ENCODE results near the gene VPS45. TPM values are rescaled to one million over a fixed set of nuclear protein-coding genes. Genes with fewer than 3 reads are reported as not detected.

Gene VPS45
- total RNA-seq, 6 experiments from 2014 or later, result 12.5 to 18.2 (median 14.7) TPM

DNA sequence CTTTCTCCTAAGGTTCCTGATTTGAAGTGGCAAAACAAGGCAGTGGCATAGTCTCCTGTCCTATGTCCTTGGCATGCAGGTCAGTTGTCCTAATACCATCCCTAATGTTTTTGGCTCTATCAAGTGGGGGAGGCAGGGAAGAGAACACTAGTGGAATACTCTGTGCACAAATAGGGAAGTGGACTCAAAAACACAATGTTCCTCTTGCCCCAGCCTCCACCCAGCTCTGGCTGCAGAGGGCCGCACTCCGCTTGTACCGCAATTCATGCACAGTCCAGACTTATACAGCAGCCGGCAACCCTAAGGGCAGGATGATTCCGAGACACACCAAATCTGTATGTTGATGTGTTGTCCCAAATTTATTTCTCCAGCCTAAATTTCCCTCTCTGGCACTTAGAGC lies 96.6 kb downstream of the VPS45 start:
- DNase-seq (no peak), ATAC-seq (peak in 3 of 4 donors; percentile 8 to 33 (median 18))
- intact Hi-C loops (cut with DNase I), result loop anchor here (10.0 kb wide), 1 partner anchor 89 kb away; no protein-coding TSS in a partner anchor
- TF ChIP-seq, protein P1, sequence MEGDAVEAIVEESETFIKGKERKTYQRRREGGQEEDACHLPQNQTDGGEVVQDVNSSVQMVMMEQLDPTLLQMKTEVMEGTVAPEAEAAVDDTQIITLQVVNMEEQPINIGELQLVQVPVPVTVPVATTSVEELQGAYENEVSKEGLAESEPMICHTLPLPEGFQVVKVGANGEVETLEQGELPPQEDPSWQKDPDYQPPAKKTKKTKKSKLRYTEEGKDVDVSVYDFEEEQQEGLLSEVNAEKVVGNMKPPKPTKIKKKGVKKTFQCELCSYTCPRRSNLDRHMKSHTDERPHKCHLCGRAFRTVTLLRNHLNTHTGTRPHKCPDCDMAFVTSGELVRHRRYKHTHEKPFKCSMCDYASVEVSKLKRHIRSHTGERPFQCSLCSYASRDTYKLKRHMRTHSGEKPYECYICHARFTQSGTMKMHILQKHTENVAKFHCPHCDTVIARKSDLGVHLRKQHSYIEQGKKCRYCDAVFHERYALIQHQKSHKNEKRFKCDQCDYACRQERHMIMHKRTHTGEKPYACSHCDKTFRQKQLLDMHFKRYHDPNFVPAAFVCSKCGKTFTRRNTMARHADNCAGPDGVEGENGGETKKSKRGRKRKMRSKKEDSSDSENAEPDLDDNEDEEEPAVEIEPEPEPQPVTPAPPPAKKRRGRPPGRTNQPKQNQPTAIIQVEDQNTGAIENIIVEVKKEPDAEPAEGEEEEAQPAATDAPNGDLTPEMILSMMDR (IDR thresholded peaks at IDR 0.05), result no peak
- no peak for TF ChIP-seq POLR2A (IDR thresholded peaks at IDR 0.05)
- H3K27me3 ChIP-seq, result no peaks in the 10 kb centered on the region
- no peak overlapping the region for H3K4me3 ChIP-seq
- H3K36me3 ChIP-seq, result no peaks in the 10 kb centered on the region
- H3K9me3 ChIP-seq, result no peaks in the 10 kb centered on the region
- H3K4me1 ChIP-seq, result no peaks in the 10 kb centered on the region
- 83% methylated on average over 2 of the region's 5 CpGs for WGBS (ENCODE audit: insufficient coverage, low coverage, low lambda C conversion rate, missing lambda C conversion rate)
- peak overlapping the region in 2 of 3 donors; percentile 51 to 60 for H3K27ac ChIP-seq

DNA sequence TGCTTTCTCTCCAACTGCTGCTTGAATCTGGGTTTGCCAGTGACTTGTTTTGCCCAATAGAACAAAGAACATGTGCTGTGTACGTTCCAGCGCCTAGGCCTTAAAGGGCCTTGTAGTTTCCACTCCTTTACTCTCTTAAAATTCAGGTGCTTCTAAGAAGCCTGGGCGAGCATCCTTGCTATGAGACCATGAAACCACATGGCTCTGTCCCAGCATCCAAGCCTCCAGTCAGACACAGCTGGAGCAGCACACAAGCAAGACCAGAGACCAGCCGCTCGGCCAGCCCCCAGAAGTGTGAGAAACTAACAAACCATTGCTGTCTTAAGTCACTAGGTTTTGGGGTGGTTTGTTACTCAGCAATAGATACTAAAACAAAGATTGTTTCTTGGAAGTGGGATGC lies 97.2 kb downstream of the VPS45 start:
- 80% methylated on average over 4 of the region's 5 CpGs for WGBS (ENCODE audit: insufficient coverage, low coverage, low lambda C conversion rate, missing lambda C conversion rate)
- H3K4me1 ChIP-seq, result no peaks in the 10 kb centered on the region
- no peak overlapping the region for H3K27ac ChIP-seq
- DNase-seq (no peak), ATAC-seq (no peak)
- no peaks in the 10 kb centered on the region for H3K27me3 ChIP-seq
- no peaks in the 10 kb centered on the region for H3K9me3 ChIP-seq
- TF ChIP-seq POLR2A (IDR thresholded peaks at IDR 0.05), result no peak
- TF ChIP-seq, protein P1 (IDR thresholded peaks at IDR 0.05), result no peak
- H3K36me3 ChIP-seq, result no peaks in the 10 kb centered on the region
- H3K4me3 ChIP-seq, result no peak overlapping the region
- intact Hi-C loops (cut with DNase I), result loop anchor here (10.0 kb wide), 1 partner anchor 90 kb away; no protein-coding TSS in a partner anchor

DNA sequence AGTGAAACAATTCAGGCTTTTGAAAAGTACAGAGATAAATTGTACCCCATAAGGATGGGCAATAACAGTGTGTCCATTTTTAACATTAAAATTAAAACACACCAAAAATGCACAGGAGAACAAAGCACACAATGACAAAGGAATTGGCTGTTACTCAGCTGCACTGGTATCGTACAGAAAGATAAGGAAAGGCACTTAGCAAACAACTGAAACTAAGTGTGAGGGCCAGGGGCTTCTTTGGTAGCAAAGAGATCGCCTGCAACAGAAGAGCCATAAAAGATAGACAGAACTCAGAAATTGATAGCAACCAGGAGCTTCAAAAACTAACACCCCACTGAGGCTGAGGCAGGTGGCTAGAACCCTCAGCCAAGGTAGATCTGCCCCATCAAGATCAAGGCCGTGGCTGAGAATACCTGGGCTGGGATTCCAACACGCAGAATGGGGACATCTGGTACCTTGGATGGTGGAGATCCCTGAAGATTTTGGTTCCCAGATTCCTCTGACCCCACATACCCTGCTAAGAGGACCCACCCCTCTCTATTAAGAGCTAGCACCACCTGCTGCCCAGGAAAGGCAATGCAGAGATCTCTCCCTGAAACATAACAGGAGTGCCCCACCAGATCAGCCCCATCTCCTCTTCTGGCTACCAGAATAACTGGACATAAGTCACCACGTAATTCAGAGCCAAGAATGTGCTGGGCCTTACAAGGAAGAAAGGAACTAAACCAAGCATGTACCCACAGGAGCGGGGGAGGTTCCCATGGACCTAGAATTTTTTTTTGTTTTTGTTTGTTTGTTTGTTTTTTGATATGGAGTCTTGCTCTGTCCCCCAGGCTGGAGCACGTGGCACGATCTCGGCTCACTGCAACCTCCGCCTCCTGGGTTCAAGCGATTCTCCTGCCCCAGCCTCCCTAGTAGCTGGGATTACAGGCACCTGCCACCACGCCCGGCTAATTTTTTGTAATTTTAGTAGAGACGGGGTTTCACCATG lies 98.3 kb downstream of the VPS45 start:
- H3K27ac ChIP-seq, result no peak overlapping the region
- no peak overlapping the region for H3K4me3 ChIP-seq
- H3K27me3 ChIP-seq, result no peaks in the 10 kb centered on the region
- ATAC-seq (peak; percentile 43 to 58 (median 50)), DNase-seq (peak in 1 of 3 donors; percentile 41)
- H3K36me3 ChIP-seq, result no peaks in the 10 kb centered on the region
- 54% methylated on average over 12 of the region's 14 CpGs for WGBS (ENCODE audit: insufficient coverage, low coverage, low lambda C conversion rate, missing lambda C conversion rate)
- intact Hi-C loops (cut with DNase I), result loop anchor here (10.0 kb wide), 1 partner anchor 91 kb away; no protein-coding TSS in a partner anchor
- no peak for TF ChIP-seq POLR2A (IDR thresholded peaks at IDR 0.05)
- TF ChIP-seq, protein P1 (IDR thresholded peaks at IDR 0.05), result peak; percentile 45 to 55 (median 46)
- no peaks in the 10 kb centered on the region for H3K4me1 ChIP-seq
- no peaks in the 10 kb centered on the region for H3K9me3 ChIP-seq

DNA sequence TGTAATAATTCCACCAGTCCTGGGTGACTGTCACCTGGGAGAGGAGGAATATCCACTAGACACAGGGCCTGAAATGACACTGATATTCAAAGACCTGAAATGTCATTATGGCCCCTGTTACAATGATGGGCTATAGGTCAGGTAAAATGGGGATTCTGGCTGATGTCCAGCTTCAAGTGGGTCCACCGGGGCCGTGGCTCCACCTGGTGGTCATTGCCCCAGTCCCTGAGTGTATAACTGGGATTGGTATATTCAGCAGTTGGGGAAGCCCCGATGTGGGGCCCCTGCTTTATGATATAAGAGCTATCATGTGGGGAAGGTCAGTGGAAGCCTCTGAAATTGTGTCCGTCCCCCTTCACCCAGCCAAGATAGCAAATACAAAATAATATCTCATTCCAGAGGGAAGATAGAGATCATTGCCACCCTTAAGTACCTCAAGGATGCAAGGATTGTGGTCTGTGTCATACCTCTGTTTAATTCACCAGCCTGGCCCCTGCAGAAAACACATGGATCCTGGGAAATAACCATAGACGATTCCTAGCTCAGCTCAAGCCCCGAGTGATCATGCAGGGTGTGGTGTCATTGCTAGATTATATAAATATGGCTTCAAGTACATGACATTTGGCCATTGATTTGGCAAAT lies 101.5 kb downstream of the VPS45 start:
- DNase-seq (peak; percentile 65 to 69 (median 66)), ATAC-seq (peak; percentile 67 to 81 (median 76))
- H3K27ac ChIP-seq, result no peak overlapping the region
- H3K9me3 ChIP-seq, result no peaks in the 10 kb centered on the region
- no peaks in the 10 kb centered on the region for H3K27me3 ChIP-seq
- peaks cover 0 to 5% (median 0%) of the 10 kb centered on the region in 4 donors for H3K4me1 ChIP-seq
- H3K36me3 ChIP-seq, result no peaks in the 10 kb centered on the region
- intact Hi-C loops (cut with DNase I), result loop anchor here (10.0 kb wide), 1 partner anchor 94 kb away; no protein-coding TSS in a partner anchor
- no peak for TF ChIP-seq POLR2A (IDR thresholded peaks at IDR 0.05)
- TF ChIP-seq, protein P1 (IDR thresholded peaks at IDR 0.05), result peak; percentile 70 to 82 (median 72)
- WGBS (ENCODE audit: insufficient coverage, low coverage, low lambda C conversion rate, missing lambda C conversion rate), result 6% methylated on average over 6 of the region's 6 CpGs
- no peak overlapping the region for H3K4me3 ChIP-seq

Measured in right lobe of liver (tissue), 6 donors.